Loucy (cell line): ENCODE measurements around the gene MAP3K19.

Source experiments
- EZH2phosphoT487 ChIP-seq: fragments of 200-600 bp; IDR thresholded peaks from 2 replicates; pipeline ENCODE4 v1.6.1; 2018; ENCODE audit warnings: antibody characterized with exemption, mild to moderate bottlenecking, moderate library complexity, borderline replicate concordance
- TF ChIP-seq, protein P1 (sequence below): fragments of 200-600 bp; sonication (generic); conservative IDR thresholded peaks from 2 replicates; pipeline ENCODE4 v1.5.1; 2014; ENCODE audit warnings: mild to moderate bottlenecking, antibody characterized with exemption, low read length

DNA sequence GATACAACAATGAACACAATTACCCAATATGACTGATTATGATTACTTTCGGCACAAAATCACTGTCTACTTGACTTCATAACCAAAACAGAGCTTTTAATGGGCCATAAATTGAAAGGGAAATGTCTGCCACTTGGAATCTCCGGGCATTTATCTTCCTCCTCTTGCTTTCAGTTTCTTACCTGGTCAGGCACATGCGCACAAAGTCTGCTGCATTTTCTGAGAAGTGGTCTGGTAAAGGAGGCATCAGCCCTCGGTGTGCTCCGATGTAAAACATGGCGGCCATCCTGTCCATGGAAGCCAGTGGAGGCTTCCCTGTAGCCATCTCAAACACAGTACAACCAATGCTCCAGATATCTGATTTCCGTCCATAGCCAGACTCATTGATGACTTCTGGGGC, 66.6 kb downstream of the MAP3K19 start:
- TF ChIP-seq, protein P1, sequence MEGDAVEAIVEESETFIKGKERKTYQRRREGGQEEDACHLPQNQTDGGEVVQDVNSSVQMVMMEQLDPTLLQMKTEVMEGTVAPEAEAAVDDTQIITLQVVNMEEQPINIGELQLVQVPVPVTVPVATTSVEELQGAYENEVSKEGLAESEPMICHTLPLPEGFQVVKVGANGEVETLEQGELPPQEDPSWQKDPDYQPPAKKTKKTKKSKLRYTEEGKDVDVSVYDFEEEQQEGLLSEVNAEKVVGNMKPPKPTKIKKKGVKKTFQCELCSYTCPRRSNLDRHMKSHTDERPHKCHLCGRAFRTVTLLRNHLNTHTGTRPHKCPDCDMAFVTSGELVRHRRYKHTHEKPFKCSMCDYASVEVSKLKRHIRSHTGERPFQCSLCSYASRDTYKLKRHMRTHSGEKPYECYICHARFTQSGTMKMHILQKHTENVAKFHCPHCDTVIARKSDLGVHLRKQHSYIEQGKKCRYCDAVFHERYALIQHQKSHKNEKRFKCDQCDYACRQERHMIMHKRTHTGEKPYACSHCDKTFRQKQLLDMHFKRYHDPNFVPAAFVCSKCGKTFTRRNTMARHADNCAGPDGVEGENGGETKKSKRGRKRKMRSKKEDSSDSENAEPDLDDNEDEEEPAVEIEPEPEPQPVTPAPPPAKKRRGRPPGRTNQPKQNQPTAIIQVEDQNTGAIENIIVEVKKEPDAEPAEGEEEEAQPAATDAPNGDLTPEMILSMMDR = no peak
- no peak for TF ChIP-seq EZH2phosphoT487
